Measurements from ENCODE around the gene APPBP2.

Gene APPBP2

GRCh38 chr17:60514500-60514899, 11.5 kb downstream of the APPBP2 start:
- Histone ChIP-seq H3K36me3 (ENCODE audit: insufficient read depth, low read length) (peaks cover 42% of the 10 kb centered on the region), H3K27me3 (ENCODE audit: insufficient read depth, low read length) (no peaks in the 10 kb centered on the region), H3K9ac (ENCODE audit: low read depth, low read length) (no peak overlapping the region), H3K9me3 (ENCODE audit: insufficient read depth, low read depth, low read length) (no peaks in the 10 kb centered on the region), H3K4me3 (ENCODE audit: low read length) (no peak overlapping the region), H3K4me1 (ENCODE audit: insufficient read depth, low read length) (no peaks in the 10 kb centered on the region), H3K27ac (ENCODE audit: low read depth, low read length) (no peak overlapping the region)
- WGBS, result 93% methylated on average over 1 of the region's 1 CpG

DNA sequence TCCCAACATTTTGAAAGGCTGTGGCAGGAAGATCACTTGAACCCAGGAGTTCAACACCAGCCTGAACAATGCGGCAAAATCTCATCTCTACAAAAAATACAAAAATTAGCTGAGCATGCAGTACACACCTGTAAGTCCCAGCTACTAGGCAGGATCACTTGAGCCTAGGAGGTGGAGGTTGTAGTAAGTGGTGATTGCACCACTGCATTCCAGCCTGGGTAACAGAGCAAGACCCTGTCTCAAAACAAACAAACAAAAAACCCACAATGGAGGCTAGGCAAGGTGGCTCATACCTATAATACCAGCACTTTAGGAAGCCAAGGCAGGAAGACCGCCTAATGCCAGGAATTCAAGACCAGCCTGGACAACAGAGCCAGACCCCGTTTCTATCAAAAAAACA, 12.0 kb downstream of the APPBP2 start:
- Histone ChIP-seq H3K27ac (ENCODE audit: low read depth, low read length) (no peak overlapping the region), H3K9ac (ENCODE audit: low read depth, low read length) (no peak overlapping the region), H3K9me3 (ENCODE audit: insufficient read depth, low read depth, low read length) (no peaks in the 10 kb centered on the region), H3K4me1 (ENCODE audit: insufficient read depth, low read length) (no peaks in the 10 kb centered on the region), H3K4me3 (ENCODE audit: low read length) (no peak overlapping the region), H3K36me3 (ENCODE audit: insufficient read depth, low read length) (peaks cover 37% of the 10 kb centered on the region), H3K27me3 (ENCODE audit: insufficient read depth, low read length) (no peaks in the 10 kb centered on the region)
- WGBS, result 98% methylated on average over 3 of the region's 3 CpGs

DNA sequence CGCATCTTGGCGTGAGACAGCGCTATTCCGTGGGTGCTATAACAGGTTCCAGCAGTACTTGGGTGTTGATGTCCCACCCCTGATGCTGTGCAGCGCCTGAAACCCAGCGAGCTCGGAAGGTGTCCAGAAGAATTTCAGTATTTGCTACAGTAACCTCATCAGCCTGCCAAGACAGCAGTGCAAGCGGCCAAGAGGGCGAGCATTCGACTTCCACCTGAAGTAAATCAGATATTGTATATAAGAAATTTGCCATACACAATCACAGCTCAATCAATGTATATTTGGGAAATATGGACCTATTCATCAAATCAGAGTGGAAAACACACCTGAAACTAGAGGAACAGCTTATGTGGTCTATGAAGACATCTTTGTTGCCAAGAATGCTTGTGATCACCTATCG, 13.0 kb downstream of the APPBP2 start:
- Histone ChIP-seq H3K27me3 (ENCODE audit: insufficient read depth, low read length) (no peaks in the 10 kb centered on the region), H3K4me3 (ENCODE audit: low read length) (no peak overlapping the region), H3K27ac (ENCODE audit: low read depth, low read length) (no peak overlapping the region), H3K36me3 (ENCODE audit: insufficient read depth, low read length) (peaks cover 29% of the 10 kb centered on the region), H3K4me1 (ENCODE audit: insufficient read depth, low read length) (no peaks in the 10 kb centered on the region), H3K9ac (ENCODE audit: low read depth, low read length) (no peak overlapping the region), H3K9me3 (ENCODE audit: insufficient read depth, low read depth, low read length) (no peaks in the 10 kb centered on the region)
- 97% methylated on average over 8 of the region's 11 CpGs for WGBS

- Histone ChIP-seq H3K27me3 (ENCODE audit: insufficient read depth, low read length) (no peaks in the 10 kb centered on the region), H3K9me3 (ENCODE audit: insufficient read depth, low read depth, low read length) (no peaks in the 10 kb centered on the region), H3K27ac (ENCODE audit: low read depth, low read length) (no peak overlapping the region), H3K4me1 (ENCODE audit: insufficient read depth, low read length) (no peaks in the 10 kb centered on the region), H3K9ac (ENCODE audit: low read depth, low read length) (no peak overlapping the region), H3K4me3 (ENCODE audit: low read length) (no peak overlapping the region), H3K36me3 (ENCODE audit: insufficient read depth, low read length) (peaks cover 21% of the 10 kb centered on the region)
Measured at GRCh38 chr17:60510723-60511122, 15.3 kb downstream of the APPBP2 start.

DNA sequence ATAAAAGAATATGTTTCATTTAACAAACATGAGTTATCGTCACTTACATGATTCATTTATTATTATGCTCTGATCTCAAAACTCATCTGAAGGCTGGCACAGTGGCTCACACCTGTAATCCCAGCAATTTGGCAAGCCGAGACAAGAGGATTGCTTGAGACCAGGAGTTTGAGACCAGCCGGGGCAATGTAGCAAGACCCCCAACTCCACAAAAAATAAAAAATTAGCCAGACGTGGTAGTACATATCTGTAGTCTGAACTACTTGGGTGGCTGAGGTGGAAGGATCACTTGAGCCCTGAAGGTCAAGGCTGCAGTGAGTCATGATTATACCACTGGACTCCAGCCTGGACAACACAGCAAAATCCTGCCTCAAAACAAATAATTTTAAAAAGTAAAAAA, 16.0 kb downstream of the APPBP2 start:
- no peak overlapping the region for H3K4me3 ChIP-seq (ENCODE audit: low read length)
- H3K27ac ChIP-seq (ENCODE audit: low read depth, low read length), result no peak overlapping the region
- no peaks in the 10 kb centered on the region for H3K27me3 ChIP-seq (ENCODE audit: insufficient read depth, low read length)
- H3K36me3 ChIP-seq (ENCODE audit: insufficient read depth, low read length), result peaks cover 21% of the 10 kb centered on the region
- 96% methylated on average over 4 of the region's 4 CpGs for WGBS
- no peaks in the 10 kb centered on the region for H3K9me3 ChIP-seq (ENCODE audit: insufficient read depth, low read depth, low read length)
- no peaks in the 10 kb centered on the region for H3K4me1 ChIP-seq (ENCODE audit: insufficient read depth, low read length)
- no peak overlapping the region for H3K9ac ChIP-seq (ENCODE audit: low read depth, low read length)

- Histone ChIP-seq H3K4me3 (ENCODE audit: low read length) (no peak overlapping the region), H3K36me3 (ENCODE audit: insufficient read depth, low read length) (peaks cover 18% of the 10 kb centered on the region; the same call in 1 of the 2 replicates), H3K9me3 (ENCODE audit: insufficient read depth, low read depth, low read length) (no peaks in the 10 kb centered on the region), H3K27ac (ENCODE audit: low read depth, low read length) (no peak overlapping the region), H3K27me3 (ENCODE audit: insufficient read depth, low read length) (no peaks in the 10 kb centered on the region), H3K9ac (ENCODE audit: low read depth, low read length) (no peak overlapping the region), H3K4me1 (ENCODE audit: insufficient read depth, low read length) (no peaks in the 10 kb centered on the region)
- 100% methylated on average over 1 of the region's 1 CpG for WGBS
Measured at GRCh38 chr17:60508384-60508980, 17.6 kb downstream of the APPBP2 start.

DNA sequence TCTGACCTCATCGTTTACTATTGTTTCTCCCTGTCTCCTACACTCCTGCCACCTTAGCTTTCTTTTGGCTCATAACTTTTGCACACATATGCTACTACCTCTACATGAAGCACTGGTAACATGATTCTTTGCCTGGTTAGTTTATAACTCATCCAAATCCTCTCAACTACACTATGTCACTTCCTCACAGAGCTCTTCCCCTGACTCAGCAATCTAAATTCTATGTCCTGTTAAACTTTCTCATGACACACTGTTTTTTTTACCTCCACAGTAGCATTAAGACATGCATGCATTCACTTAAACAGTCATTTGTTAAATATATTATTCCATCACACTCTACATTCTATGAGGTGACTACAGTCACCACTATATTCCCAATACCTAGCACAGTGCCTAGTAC, 19.7 kb downstream of the APPBP2 start:
- no peak overlapping the region for H3K9ac ChIP-seq (ENCODE audit: low read depth, low read length)
- no peaks in the 10 kb centered on the region for H3K4me1 ChIP-seq (ENCODE audit: insufficient read depth, low read length)
- H3K27ac ChIP-seq (ENCODE audit: low read depth, low read length), result no peak overlapping the region
- peaks cover 6% of the 10 kb centered on the region; the same call in 1 of the 2 replicates for H3K36me3 ChIP-seq (ENCODE audit: insufficient read depth, low read length)
- WGBS, result 91% methylated on average over 1 of the region's 1 CpG
- no peak overlapping the region for H3K4me3 ChIP-seq (ENCODE audit: low read length)
- H3K9me3 ChIP-seq (ENCODE audit: insufficient read depth, low read depth, low read length), result no peaks in the 10 kb centered on the region
- H3K27me3 ChIP-seq (ENCODE audit: insufficient read depth, low read length), result no peaks in the 10 kb centered on the region

- Histone ChIP-seq H3K9me3 (ENCODE audit: insufficient read depth, low read depth, low read length) (no peaks in the 10 kb centered on the region), H3K36me3 (ENCODE audit: insufficient read depth, low read length) (peaks cover 31% of the 10 kb centered on the region), H3K27ac (ENCODE audit: low read depth, low read length) (no peak overlapping the region), H3K27me3 (ENCODE audit: insufficient read depth, low read length) (no peaks in the 10 kb centered on the region), H3K9ac (ENCODE audit: low read depth, low read length) (no peak overlapping the region), H3K4me1 (ENCODE audit: insufficient read depth, low read length) (no peaks in the 10 kb centered on the region), H3K4me3 (ENCODE audit: low read length) (no peak overlapping the region)
- 97% methylated on average over 4 of the region's 4 CpGs for WGBS
Measured at GRCh38 chr17:60502145-60502544, 23.9 kb downstream of the APPBP2 start.

DNA sequence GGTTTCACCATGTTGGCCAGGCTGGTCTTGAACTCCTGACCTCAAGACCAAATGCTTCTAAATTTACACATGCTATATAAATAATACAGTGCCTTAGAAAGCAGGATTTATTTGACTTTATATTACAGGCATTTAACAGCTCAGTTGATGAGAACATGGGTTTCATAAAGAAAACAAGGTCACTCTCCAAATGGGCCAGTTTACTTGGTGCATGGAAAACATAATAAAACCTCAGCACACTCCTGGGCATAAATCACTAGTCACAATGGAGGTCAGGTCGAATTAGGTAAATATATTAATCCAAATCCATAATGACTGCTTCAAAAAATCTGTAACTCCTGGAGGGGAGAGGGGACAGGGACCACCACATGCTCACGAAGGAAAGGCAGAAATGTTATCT, 24.5 kb downstream of the APPBP2 start:
- H3K27me3 ChIP-seq (ENCODE audit: insufficient read depth, low read length), result no peaks in the 10 kb centered on the region
- H3K4me1 ChIP-seq (ENCODE audit: insufficient read depth, low read length), result no peaks in the 10 kb centered on the region
- no peak overlapping the region for H3K9ac ChIP-seq (ENCODE audit: low read depth, low read length)
- peaks cover 34% of the 10 kb centered on the region for H3K36me3 ChIP-seq (ENCODE audit: insufficient read depth, low read length)
- WGBS, result no CpG with 5 or more reads among the region's 2 CpGs
- H3K27ac ChIP-seq (ENCODE audit: low read depth, low read length), result no peak overlapping the region
- H3K9me3 ChIP-seq (ENCODE audit: insufficient read depth, low read depth, low read length), result no peaks in the 10 kb centered on the region
- H3K4me3 ChIP-seq (ENCODE audit: low read length), result no peak overlapping the region

GRCh38 chr17:60496041-60496440, 30.0 kb downstream of the APPBP2 start:
- no peak overlapping the region for H3K4me3 ChIP-seq (ENCODE audit: low read length)
- H3K4me1 ChIP-seq (ENCODE audit: insufficient read depth, low read length), result no peaks in the 10 kb centered on the region
- no peak overlapping the region for H3K27ac ChIP-seq (ENCODE audit: low read depth, low read length)
- no peaks in the 10 kb centered on the region for H3K27me3 ChIP-seq (ENCODE audit: insufficient read depth, low read length)
- H3K9me3 ChIP-seq (ENCODE audit: insufficient read depth, low read depth, low read length), result peaks cover 49% of the 10 kb centered on the region
- no peak overlapping the region for H3K9ac ChIP-seq (ENCODE audit: low read depth, low read length)
- H3K36me3 ChIP-seq (ENCODE audit: insufficient read depth, low read length), result peaks cover 88% of the 10 kb centered on the region

DNA sequence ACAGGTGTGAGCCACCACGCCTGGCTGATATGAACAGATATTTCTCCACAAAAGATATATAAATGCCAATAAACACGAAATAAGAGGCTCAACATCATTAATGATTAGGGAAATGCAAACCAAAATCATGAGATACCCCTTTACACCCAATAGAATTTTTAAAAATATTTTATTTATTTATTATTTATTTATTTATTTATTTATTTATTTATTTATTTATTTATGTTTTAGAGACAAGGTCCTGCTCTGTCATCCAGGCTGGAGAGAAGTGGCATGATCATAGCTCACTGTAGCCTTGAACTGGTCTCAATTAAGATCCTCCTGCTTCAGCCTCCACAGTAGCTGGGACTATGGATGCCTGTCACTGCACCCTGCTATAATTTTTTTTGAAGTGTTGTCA, 30.8 kb downstream of the APPBP2 start:
- 97% methylated on average over 2 of the region's 2 CpGs for WGBS
- Histone ChIP-seq H3K36me3 (ENCODE audit: insufficient read depth, low read length) (peaks cover 93% of the 10 kb centered on the region), H3K27me3 (ENCODE audit: insufficient read depth, low read length) (no peaks in the 10 kb centered on the region), H3K4me3 (ENCODE audit: low read length) (no peak overlapping the region), H3K27ac (ENCODE audit: low read depth, low read length) (no peak overlapping the region), H3K4me1 (ENCODE audit: insufficient read depth, low read length) (no peaks in the 10 kb centered on the region), H3K9me3 (ENCODE audit: insufficient read depth, low read depth, low read length) (peaks cover 57% of the 10 kb centered on the region), H3K9ac (ENCODE audit: low read depth, low read length) (no peak overlapping the region)

DNA sequence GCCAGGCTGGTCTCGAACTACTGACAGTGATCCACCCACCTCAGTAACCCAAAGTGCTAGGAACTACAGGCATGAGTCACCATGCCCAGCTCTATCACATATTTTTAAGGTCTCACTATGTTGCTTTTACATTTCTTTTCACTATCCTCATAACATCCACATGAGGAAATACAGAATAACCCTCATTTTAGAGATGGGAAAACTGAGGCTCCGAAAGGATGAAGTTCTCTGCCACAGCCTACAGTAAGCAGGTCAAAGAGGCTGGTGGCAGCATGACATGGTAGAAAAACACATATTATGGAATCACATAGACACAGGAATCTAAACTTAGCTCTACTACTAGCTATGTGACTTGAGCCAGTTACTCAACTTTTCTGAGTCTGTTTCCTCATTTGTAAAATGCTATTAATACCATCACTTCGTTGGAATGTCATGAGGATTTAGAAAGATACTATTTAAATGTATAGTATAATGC, 32.2 kb downstream of the APPBP2 start:
- WGBS, result 96% methylated on average over 3 of the region's 3 CpGs
- H3K27ac ChIP-seq (ENCODE audit: low read depth, low read length), result no peak overlapping the region
- no peaks in the 10 kb centered on the region for H3K4me1 ChIP-seq (ENCODE audit: insufficient read depth, low read length)
- no peak overlapping the region for H3K9ac ChIP-seq (ENCODE audit: low read depth, low read length)
- H3K36me3 ChIP-seq (ENCODE audit: insufficient read depth, low read length), result peaks cover 92% of the 10 kb centered on the region
- H3K27me3 ChIP-seq (ENCODE audit: insufficient read depth, low read length), result no peaks in the 10 kb centered on the region
- no peak overlapping the region for H3K4me3 ChIP-seq (ENCODE audit: low read length)
- peaks cover 71% of the 10 kb centered on the region for H3K9me3 ChIP-seq (ENCODE audit: insufficient read depth, low read depth, low read length)

All from HUES64 (cell line).